Left hindlimb (tissue), 1 donor: Measurements from ENCODE around the gene ZNF280B.
A peak's percentile ranks its signal among the peaks of the same experiment; 100 is the strongest.

Source experiments
- DNase-seq: peaks from one replicate; pipeline ENCODE4 v3.0.0-alpha.2; 2018

ZNF280B gene

GRCh38 chr22:22508274-22509176 lies at the start of gene ZNF280B:
ZNF280B (minus strand) TSS chr22:22508742; CDS start chr22:22489398, 19,344 bp downstream.
- peak; percentile 83 for DNase-seq

- no peak for DNase-seq
Observed at GRCh38 chr22:22556995-22557925, 48.7 kb upstream of the ZNF280B start.

- no peak for DNase-seq
Observed at GRCh38 chr22:22556578-22556977, 48.0 kb upstream of the ZNF280B start.

- DNase-seq: no peak
Observed at GRCh38 chr22:22555596-22555995, 47.1 kb upstream of the ZNF280B start.

- no peak for DNase-seq
Observed at GRCh38 chr22:22554587-22555284, 46.2 kb upstream of the ZNF280B start.

GRCh38 chr22:22553735-22554586 lies 45.4 kb upstream of the ZNF280B start:
- no peak for DNase-seq

- DNase-seq: no peak
Observed at GRCh38 chr22:22553141-22553540, 44.6 kb upstream of the ZNF280B start.

GRCh38 chr22:22552630-22553029 lies 44.1 kb upstream of the ZNF280B start:
- DNase-seq: no peak

- DNase-seq: no peak
Observed at GRCh38 chr22:22550789-22551434, 42.4 kb upstream of the ZNF280B start.

- DNase-seq: no peak
Observed at GRCh38 chr22:22548910-22549309, 40.4 kb upstream of the ZNF280B start.

- no peak for DNase-seq
Observed at GRCh38 chr22:22548317-22548716, 39.8 kb upstream of the ZNF280B start.

- no peak for DNase-seq
Observed at GRCh38 chr22:22547692-22548300, 39.3 kb upstream of the ZNF280B start.

GRCh38 chr22:22547226-22547625 lies 38.7 kb upstream of the ZNF280B start:
- no peak for DNase-seq

GRCh38 chr22:22546490-22546889 lies 37.9 kb upstream of the ZNF280B start:
- no peak for DNase-seq

- DNase-seq: no peak
Observed at GRCh38 chr22:22545084-22545483, 36.5 kb upstream of the ZNF280B start.

GRCh38 chr22:22538226-22538989 lies 29.9 kb upstream of the ZNF280B start:
- DNase-seq: no peak

GRCh38 chr22:22536916-22537315 lies 28.4 kb upstream of the ZNF280B start:
- no peak for DNase-seq

- no peak for DNase-seq
Observed at GRCh38 chr22:22536515-22536914, 28.0 kb upstream of the ZNF280B start.

GRCh38 chr22:22535662-22536061 lies 27.1 kb upstream of the ZNF280B start:
- DNase-seq: no peak
